ENCODE data around the gene NRG3. TPM values are rescaled to one million over a fixed set of nuclear protein-coding genes. Genes with fewer than 3 reads are reported as not detected.

NRG3 gene
- total RNA-seq, 2 donors from 2014 or later, result 0.97 TPM; not detected in 1

- H3K36me3 ChIP-seq, result no peaks in the 10 kb centered on the region
- no peak overlapping the region for H3K27ac ChIP-seq
- no peak overlapping the region for H3K4me3 ChIP-seq
- no peaks in the 10 kb centered on the region for H3K9me3 ChIP-seq
- WGBS, result 81% methylated on average over 2 of the region's 2 CpGs
- TF ChIP-seq CTCF (IDR thresholded peaks at IDR 0.05) (no peak), POLR2A (IDR thresholded peaks at IDR 0.05) (no peak), POLR2AphosphoS5 (IDR thresholded peaks at IDR 0.05) (no peak)
- H3K27me3 ChIP-seq (replicated peaks; ENCODE audit: insufficient read depth), result no peaks in the 10 kb centered on the region
- DNase-seq (ENCODE audit: low spot score), result no peak
- intact Hi-C loops (cut with DNase I), result no loop called here
- no peaks in the 10 kb centered on the region for H3K4me1 ChIP-seq (replicated peaks)
Observed at GRCh38 chr10:82210331-82210730, 335.3 kb downstream of the NRG3 start.

- WGBS, result 28% methylated on average over 3 of the region's 3 CpGs
- no peaks in the 10 kb centered on the region for H3K9me3 ChIP-seq
- TF ChIP-seq CTCF (IDR thresholded peaks at IDR 0.05), result no peak
- TF ChIP-seq POLR2A (IDR thresholded peaks at IDR 0.05), result no peak
- no peak for TF ChIP-seq POLR2AphosphoS5 (IDR thresholded peaks at IDR 0.05)
Observed at GRCh38 chr10:82211346-82211745, 336.4 kb downstream of the NRG3 start.

GRCh38 chr10:82212753-82213152 is 337.8 kb downstream of the NRG3 start:
- WGBS, result 43% methylated on average over 2 of the region's 2 CpGs
- Histone ChIP-seq H3K27me3 (replicated peaks; ENCODE audit: insufficient read depth) (no peaks in the 10 kb centered on the region), H3K27ac (no peak overlapping the region), H3K4me3 (no peak overlapping the region), H3K36me3 (no peaks in the 10 kb centered on the region), H3K9me3 (no peaks in the 10 kb centered on the region), H3K4me1 (replicated peaks) (no peaks in the 10 kb centered on the region)
- DNase-seq (ENCODE audit: low spot score), result no peak
- intact Hi-C loops (cut with DNase I), result no loop called here
- TF ChIP-seq POLR2AphosphoS5 (IDR thresholded peaks at IDR 0.05) (no peak), POLR2A (IDR thresholded peaks at IDR 0.05) (no peak), CTCF (IDR thresholded peaks at IDR 0.05) (no peak)

More at GRCh38 chr10:82211346-82211745, 336.4 kb downstream of the NRG3 start:
- Histone ChIP-seq H3K27ac (no peak overlapping the region), H3K36me3 (no peaks in the 10 kb centered on the region), H3K4me1 (replicated peaks) (no peaks in the 10 kb centered on the region), H3K4me3 (no peak overlapping the region), H3K27me3 (replicated peaks; ENCODE audit: insufficient read depth) (no peaks in the 10 kb centered on the region)
- no peak for DNase-seq (ENCODE audit: low spot score)
- intact Hi-C loops (cut with DNase I), result no loop called here

GRCh38 chr10:82213784-82214183 is 338.8 kb downstream of the NRG3 start:
- no peaks in the 10 kb centered on the region for H3K27me3 ChIP-seq (replicated peaks; ENCODE audit: insufficient read depth)
- H3K4me1 ChIP-seq (replicated peaks), result no peaks in the 10 kb centered on the region
- H3K36me3 ChIP-seq, result no peaks in the 10 kb centered on the region
- TF ChIP-seq POLR2AphosphoS5 (IDR thresholded peaks at IDR 0.05), result no peak
- H3K9me3 ChIP-seq, result no peaks in the 10 kb centered on the region
- DNase-seq (ENCODE audit: low spot score), result no peak
- no peak overlapping the region for H3K4me3 ChIP-seq
- intact Hi-C loops (cut with DNase I), result no loop called here
- no peak overlapping the region for H3K27ac ChIP-seq
- 78% methylated on average over 5 of the region's 5 CpGs for WGBS

- H3K4me3 ChIP-seq, result no peak overlapping the region
- no peak for DNase-seq (ENCODE audit: low spot score)
Observed at GRCh38 chr10:82221056-82221455, 346.1 kb downstream of the NRG3 start.

More at GRCh38 chr10:82221056-82221455, 346.1 kb downstream of the NRG3 start:
- Histone ChIP-seq H3K36me3 (no peaks in the 10 kb centered on the region), H3K9me3 (no peaks in the 10 kb centered on the region), H3K27ac (no peak overlapping the region), H3K27me3 (replicated peaks; ENCODE audit: insufficient read depth) (no peaks in the 10 kb centered on the region), H3K4me1 (replicated peaks) (no peaks in the 10 kb centered on the region)
- TF ChIP-seq POLR2AphosphoS5 (IDR thresholded peaks at IDR 0.05), result no peak
- no peak for TF ChIP-seq POLR2A (IDR thresholded peaks at IDR 0.05)
- no peak for TF ChIP-seq CTCF (IDR thresholded peaks at IDR 0.05)
- intact Hi-C loops (cut with DNase I), result no loop called here

Data from prostate gland (tissue), 2 donors.